GM12873 (cell line): ENCODE data around the gene IFT43.

Source experiments
- CTCF ChIP-seq: IDR thresholded peaks from 2 replicates; pipeline ENCODE4 v1.5.1; 2012; ENCODE audit warnings: low read depth, mild to moderate bottlenecking, moderate library complexity, low read length, control low read depth; ENCODE audit not compliant: insufficient read depth; ENCODE audit errors: missing control alignments

The IFT43 gene

GRCh38 chr14:76088771-76089571 is 103.4 kb downstream of the IFT43 start:
- no peak for TF ChIP-seq CTCF

- no peak for TF ChIP-seq CTCF
These were observed 104.0 kb downstream of the IFT43 start for GRCh38 chr14:76089575-76089974.

- TF ChIP-seq CTCF: no peak
These were observed 105.2 kb downstream of the IFT43 start for GRCh38 chr14:76090616-76091391.

- TF ChIP-seq CTCF: no peak
These were observed 107.5 kb downstream of the IFT43 start for GRCh38 chr14:76093077-76093476.

GRCh38 chr14:76096257-76096656 is 110.7 kb downstream of the IFT43 start:
- no peak for TF ChIP-seq CTCF

- no peak for TF ChIP-seq CTCF
These were observed 112.0 kb downstream of the IFT43 start for GRCh38 chr14:76097547-76097946.

- TF ChIP-seq CTCF: no peak
These were observed 112.5 kb downstream of the IFT43 start for GRCh38 chr14:76098047-76098446.
